ENCODE measurements around the gene SNPH. TPM values are rescaled to one million over a fixed set of nuclear protein-coding genes. Genes with fewer than 3 reads are reported as not detected.

SNPH gene
- total RNA-seq, 1 donor from 2014 or later: 10.4 TPM

DNA sequence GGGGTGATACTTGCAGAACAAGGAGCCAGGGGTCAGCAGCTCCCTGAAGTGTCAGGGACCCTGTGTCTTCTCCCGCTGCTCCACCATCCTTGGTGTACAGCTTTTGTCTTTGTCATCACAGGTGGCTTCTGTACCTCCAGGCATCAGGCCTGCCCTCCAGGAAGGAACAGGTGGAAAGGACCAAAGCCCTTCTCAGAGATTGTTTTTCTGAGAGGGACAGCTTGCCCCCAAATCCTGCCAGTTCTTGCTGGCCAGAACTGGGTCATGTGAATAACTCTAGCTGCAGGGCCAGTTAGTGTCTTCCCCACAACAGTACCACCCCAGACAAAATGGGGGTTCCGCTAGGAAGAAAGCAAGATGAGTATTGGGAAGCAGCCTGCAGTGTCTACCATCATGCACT lies 31.4 kb downstream of the SNPH start:
- intact Hi-C loops (cut with DNase I): no loop called here
- TF ChIP-seq, protein P1, sequence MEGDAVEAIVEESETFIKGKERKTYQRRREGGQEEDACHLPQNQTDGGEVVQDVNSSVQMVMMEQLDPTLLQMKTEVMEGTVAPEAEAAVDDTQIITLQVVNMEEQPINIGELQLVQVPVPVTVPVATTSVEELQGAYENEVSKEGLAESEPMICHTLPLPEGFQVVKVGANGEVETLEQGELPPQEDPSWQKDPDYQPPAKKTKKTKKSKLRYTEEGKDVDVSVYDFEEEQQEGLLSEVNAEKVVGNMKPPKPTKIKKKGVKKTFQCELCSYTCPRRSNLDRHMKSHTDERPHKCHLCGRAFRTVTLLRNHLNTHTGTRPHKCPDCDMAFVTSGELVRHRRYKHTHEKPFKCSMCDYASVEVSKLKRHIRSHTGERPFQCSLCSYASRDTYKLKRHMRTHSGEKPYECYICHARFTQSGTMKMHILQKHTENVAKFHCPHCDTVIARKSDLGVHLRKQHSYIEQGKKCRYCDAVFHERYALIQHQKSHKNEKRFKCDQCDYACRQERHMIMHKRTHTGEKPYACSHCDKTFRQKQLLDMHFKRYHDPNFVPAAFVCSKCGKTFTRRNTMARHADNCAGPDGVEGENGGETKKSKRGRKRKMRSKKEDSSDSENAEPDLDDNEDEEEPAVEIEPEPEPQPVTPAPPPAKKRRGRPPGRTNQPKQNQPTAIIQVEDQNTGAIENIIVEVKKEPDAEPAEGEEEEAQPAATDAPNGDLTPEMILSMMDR (IDR thresholded peaks at IDR 0.05): no peak
- Histone ChIP-seq H3K9me3 (no peaks in the 10 kb centered on the region), H3K27ac (no peak overlapping the region), H3K36me3 (peaks cover 7 to 24% of the 10 kb centered on the region in 2 donors), H3K4me1 (no peaks in the 10 kb centered on the region), H3K4me3 (no peak overlapping the region), H3K27me3 (no peaks in the 10 kb centered on the region)
- no peak for DNase-seq (ENCODE audit: low spot score in 2 of 2)

DNA sequence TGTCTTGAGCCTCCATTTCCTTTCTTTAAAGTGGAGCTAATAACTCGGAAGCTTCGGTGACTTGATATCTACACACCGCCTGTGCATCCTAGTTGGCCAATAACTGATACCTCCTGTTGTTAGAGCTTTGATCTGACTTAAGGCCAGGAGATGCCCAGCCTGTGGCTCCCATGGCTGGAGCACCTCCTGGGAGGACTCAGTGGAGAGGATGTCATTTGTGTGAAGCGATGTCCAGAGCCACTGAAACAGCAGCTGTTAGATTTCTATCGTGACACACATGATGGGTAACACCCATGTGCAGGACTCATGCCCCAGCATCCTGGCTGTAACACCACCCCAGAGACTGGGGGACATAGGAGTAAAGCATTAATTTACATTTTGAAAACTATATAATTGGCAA lies 32.1 kb downstream of the SNPH start:
- no peak overlapping the region for H3K27ac ChIP-seq
- H3K9me3 ChIP-seq: no peaks in the 10 kb centered on the region
- H3K27me3 ChIP-seq: no peaks in the 10 kb centered on the region
- TF ChIP-seq, protein P1 (IDR thresholded peaks at IDR 0.05): no peak
- H3K36me3 ChIP-seq: peaks cover 7 to 24% of the 10 kb centered on the region in 2 donors
- intact Hi-C loops (cut with DNase I): no loop called here
- H3K4me3 ChIP-seq: no peak overlapping the region
- no peaks in the 10 kb centered on the region for H3K4me1 ChIP-seq
- no peak for DNase-seq (ENCODE audit: low spot score in 2 of 2)

DNA sequence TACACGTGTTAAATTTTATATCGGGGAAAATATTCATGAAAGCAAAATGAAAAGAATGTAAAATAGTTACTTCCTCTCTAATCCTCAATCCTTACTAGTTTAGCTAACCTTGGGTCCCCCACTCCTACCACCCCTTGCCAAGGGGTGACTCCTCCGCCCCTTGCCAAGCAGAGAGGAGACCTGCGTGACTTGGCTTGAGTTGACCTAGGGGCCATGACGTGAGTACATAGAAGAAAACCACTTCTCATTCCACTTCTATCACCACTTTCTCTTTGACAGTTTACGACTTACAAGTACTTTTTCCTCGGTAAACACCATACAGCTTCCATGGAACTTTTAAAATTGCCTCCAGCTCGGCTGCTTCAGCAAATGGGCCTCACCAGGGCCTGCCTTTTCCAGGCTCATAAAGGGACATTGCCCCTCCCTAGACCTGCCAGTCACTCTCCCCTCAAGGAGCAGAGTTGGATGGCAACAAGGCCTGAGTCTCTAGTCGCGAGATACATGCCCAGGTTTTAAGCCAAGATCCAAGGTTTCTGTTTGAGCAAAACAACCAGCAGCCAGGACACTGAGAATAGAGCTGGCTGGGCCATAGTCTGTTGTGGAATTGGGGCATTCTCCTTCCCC lies 32.9 kb downstream of the SNPH start:
- Histone ChIP-seq H3K9me3 (no peaks in the 10 kb centered on the region), H3K27ac (no peak overlapping the region), H3K4me3 (no peak overlapping the region), H3K36me3 (peaks cover 7 to 23% of the 10 kb centered on the region in 2 donors), H3K4me1 (no peaks in the 10 kb centered on the region), H3K27me3 (no peaks in the 10 kb centered on the region)
- intact Hi-C loops (cut with DNase I): no loop called here
- no peak for DNase-seq (ENCODE audit: low spot score in 2 of 2)
- TF ChIP-seq, protein P1 (IDR thresholded peaks at IDR 0.05): no peak

DNA sequence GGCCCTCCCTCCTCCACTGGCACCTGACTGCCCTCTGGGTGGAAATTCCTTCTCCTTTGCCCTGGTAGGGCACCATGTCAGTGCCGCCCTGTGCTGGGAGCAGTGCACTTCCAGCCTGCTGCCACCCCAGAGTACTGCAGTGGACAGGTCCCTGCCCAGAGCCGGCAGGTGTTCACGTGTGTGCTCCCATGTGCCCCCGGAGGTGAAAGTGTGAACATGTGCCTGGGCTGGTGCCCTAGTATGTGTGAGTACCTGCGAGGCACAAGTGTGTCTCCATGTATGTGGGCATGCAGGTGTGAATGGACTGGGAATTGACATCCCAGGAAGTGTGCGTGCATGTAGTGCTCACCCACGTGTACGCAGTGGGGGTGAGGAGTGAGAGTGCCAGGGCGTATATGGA lies 33.4 kb downstream of the SNPH start:
- no peak for DNase-seq (ENCODE audit: low spot score in 2 of 2)
- H3K9me3 ChIP-seq: no peaks in the 10 kb centered on the region
- intact Hi-C loops (cut with DNase I): no loop called here
- H3K4me3 ChIP-seq: no peak overlapping the region
- H3K27me3 ChIP-seq: no peaks in the 10 kb centered on the region
- TF ChIP-seq, protein P1 (IDR thresholded peaks at IDR 0.05): no peak
- peaks cover 7 to 20% of the 10 kb centered on the region in 2 donors for H3K36me3 ChIP-seq
- H3K27ac ChIP-seq: no peak overlapping the region
- no peaks in the 10 kb centered on the region for H3K4me1 ChIP-seq

DNA sequence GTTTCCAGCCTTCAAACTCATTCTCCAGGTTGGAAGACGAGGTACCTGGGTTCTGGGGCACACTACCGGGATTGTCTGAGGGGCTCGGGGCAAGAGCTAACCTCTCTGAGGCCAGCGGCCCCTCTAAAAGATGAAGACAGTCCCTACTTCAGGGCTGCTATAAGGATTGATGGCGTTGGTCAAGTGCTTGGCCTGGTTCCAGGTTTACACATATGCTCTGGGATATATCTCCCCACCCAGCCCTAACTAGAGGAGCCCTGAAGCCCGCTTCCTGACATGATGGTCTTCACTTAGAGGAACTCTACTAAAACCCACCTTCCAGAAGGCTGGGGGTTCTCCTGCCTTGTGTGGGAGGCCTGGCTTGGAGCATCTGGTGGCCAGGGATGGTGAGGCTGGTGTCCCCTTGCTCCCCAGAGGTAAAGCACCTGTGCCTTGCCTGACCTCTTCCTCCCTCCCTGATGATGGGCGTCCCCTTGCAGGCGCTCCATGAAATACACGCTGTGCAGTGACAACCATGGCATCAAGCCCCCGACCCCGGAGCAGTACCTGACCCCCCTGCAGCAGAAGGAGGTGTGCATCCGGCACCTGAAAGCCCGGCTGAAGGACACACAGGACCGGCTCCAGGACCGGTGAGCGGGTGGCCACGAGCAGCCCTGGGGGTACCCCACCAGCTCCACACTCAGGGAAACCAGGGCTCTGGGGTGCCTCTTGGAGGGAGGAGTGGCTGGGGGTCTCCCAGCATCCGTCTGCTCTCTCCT lies 34.2 kb downstream of the SNPH start:
- no peak for DNase-seq (ENCODE audit: low spot score in 2 of 2)
- no peaks in the 10 kb centered on the region for H3K27me3 ChIP-seq
- intact Hi-C loops (cut with DNase I): no loop called here
- H3K27ac ChIP-seq: no peak overlapping the region
- TF ChIP-seq, protein P1 (IDR thresholded peaks at IDR 0.05): no peak
- peaks cover 10 to 28% of the 10 kb centered on the region in 2 donors for H3K36me3 ChIP-seq
- no peaks in the 10 kb centered on the region for H3K9me3 ChIP-seq
- H3K4me1 ChIP-seq: no peaks in the 10 kb centered on the region
- H3K4me3 ChIP-seq: no peak overlapping the region
